Liver (tissue), 3 donors: ENCODE data around the gene C10orf120.

ENCODE experiments used
- EGR1 ChIP-seq, 2 donors: IDR thresholded peaks; 2 replicates each; pipeline ENCODE4 v1.6.1; 2016 to 2018; ENCODE audit warnings: antibody characterized with exemption in 2 of 2, low read depth in 2 of 2
- GABPA ChIP-seq, 2 donors: IDR thresholded peaks in 1 of 2; conservative IDR thresholded peaks in 1 of 2; 2 replicates each; pipeline ENCODE4 v1.6.1; 2016; ENCODE audit warnings: antibody characterized with exemption in 2 of 2, mild to moderate bottlenecking in 1 of 2, moderate library complexity in 1 of 2
- HNF4G ChIP-seq: IDR thresholded peaks from 2 replicates; pipeline ENCODE4 v1.6.1; 2016; ENCODE audit warnings: antibody characterized with exemption
- JUND ChIP-seq, 2 donors: IDR thresholded peaks; 2 replicates each; pipeline ENCODE4 v1.6.1; 2016; ENCODE audit warnings: antibody characterized with exemption in 2 of 2
- RAD21 ChIP-seq, 2 donors: IDR thresholded peaks; 2 replicates each; pipeline ENCODE4 v1.6.1; 2016; ENCODE audit warnings: antibody characterized with exemption in 2 of 2, mild to moderate bottlenecking in 2 of 2
- RXRA ChIP-seq, 2 donors: IDR thresholded peaks; 2 replicates each; pipeline ENCODE4 v1.6.1; 2017 to 2018; ENCODE audit warnings: antibody characterized with exemption in 2 of 2, mild to moderate bottlenecking in 1 of 2
- SP1 ChIP-seq: IDR thresholded peaks from 2 replicates; pipeline ENCODE4 v1.6.1; 2018; ENCODE audit warnings: antibody characterized with exemption, mild to moderate bottlenecking
- TAF1 ChIP-seq: conservative IDR thresholded peaks from 2 replicates; pipeline ENCODE4 v1.6.1; 2016; ENCODE audit warnings: antibody characterized with exemption, mild to moderate bottlenecking
- YY1 ChIP-seq: IDR thresholded peaks from 2 replicates; pipeline ENCODE4 v1.6.1; 2016; ENCODE audit warnings: antibody characterized with exemption, mild to moderate bottlenecking
- TF ChIP-seq, protein P1 (sequence below): fragments of 150-350 bp; IDR thresholded peaks from 2 replicates; pipeline ENCODE4 v1.5.1; 2017; ENCODE audit warnings: improper control_type of control experiment, low read depth, low read length; ENCODE audit not compliant: missing input control
- TF ChIP-seq, protein P2 (sequence below): IDR thresholded peaks from 2 replicates; pipeline ENCODE4 v1.6.1; 2016; ENCODE audit warnings: antibody characterized with exemption
- donor health status: healthy.
- donor health status: healthy.

DNA sequence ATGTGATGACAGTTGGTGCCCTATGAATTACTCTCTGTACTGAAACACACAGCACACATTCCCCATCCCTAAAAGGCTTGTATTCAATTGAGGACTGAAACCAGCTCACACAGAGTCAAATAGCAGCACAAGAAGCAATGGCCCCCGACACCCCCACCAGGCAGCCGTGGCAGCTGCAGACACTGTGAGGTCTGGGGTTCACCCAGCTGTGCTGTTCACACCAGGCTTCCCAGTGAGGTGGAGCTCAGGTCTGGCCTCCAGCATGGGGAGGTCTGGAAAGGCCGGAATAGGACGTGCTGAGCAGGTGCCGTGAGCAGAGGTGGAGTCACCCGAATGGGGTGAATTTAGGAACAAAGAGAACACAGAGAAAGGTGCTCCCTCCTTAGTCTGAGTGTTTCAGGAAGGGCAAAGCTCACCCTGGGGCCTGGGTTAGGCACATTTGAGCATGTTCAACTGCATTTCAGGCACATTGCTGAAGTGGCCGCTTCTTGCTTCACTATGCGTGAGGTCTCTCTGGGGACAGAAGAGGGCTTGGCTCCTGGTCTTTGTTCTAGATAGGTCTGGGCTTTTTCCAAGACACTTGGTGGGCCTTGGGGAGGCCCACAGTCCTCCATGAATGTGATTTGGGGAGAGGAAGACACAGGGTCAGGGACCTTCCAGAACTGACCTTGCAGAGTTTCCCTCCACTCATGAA lies 41.1 kb downstream of the C10orf120 start:
- TF ChIP-seq RAD21 (IDR thresholded peaks at IDR 0.05) (no peak), YY1 (no peak), SP1 (no peak), JUND (IDR thresholded peaks at IDR 0.05) (no peak), EGR1 (IDR thresholded peaks at IDR 0.05; ENCODE audit: low read depth in 2 of 2) (no peak), GABPA (IDR thresholded peaks at IDR 0.05 in 1 of 2, conservative IDR thresholded peaks at IDR 0.05 in 1 of 2) (no peak), RXRA (IDR thresholded peaks at IDR 0.05) (no peak), HNF4G (no peak), TAF1 (no peak)
- TF ChIP-seq, protein P1, sequence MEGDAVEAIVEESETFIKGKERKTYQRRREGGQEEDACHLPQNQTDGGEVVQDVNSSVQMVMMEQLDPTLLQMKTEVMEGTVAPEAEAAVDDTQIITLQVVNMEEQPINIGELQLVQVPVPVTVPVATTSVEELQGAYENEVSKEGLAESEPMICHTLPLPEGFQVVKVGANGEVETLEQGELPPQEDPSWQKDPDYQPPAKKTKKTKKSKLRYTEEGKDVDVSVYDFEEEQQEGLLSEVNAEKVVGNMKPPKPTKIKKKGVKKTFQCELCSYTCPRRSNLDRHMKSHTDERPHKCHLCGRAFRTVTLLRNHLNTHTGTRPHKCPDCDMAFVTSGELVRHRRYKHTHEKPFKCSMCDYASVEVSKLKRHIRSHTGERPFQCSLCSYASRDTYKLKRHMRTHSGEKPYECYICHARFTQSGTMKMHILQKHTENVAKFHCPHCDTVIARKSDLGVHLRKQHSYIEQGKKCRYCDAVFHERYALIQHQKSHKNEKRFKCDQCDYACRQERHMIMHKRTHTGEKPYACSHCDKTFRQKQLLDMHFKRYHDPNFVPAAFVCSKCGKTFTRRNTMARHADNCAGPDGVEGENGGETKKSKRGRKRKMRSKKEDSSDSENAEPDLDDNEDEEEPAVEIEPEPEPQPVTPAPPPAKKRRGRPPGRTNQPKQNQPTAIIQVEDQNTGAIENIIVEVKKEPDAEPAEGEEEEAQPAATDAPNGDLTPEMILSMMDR, result no peak
- TF ChIP-seq, protein P2, sequence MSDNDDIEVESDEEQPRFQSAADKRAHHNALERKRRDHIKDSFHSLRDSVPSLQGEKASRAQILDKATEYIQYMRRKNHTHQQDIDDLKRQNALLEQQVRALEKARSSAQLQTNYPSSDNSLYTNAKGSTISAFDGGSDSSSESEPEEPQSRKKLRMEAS, result no peak
